HFF-Myc (cell line): ENCODE data around the gene MFSD6.

Source experiments
- DNase-seq: peaks from one replicate; pipeline ENCODE4 v3.0.0-alpha.2; 2011; ENCODE audit warnings: low read depth; ENCODE audit errors: extremely low read depth
- H3K4me3 ChIP-seq: replicated peaks from 2 replicates; pipeline ENCODE4 v1.5.1; 2011; ENCODE audit warnings: low read depth, mild to moderate bottlenecking, control low read depth, low read length
- TF ChIP-seq, protein P1 (sequence below): IDR thresholded peaks from 2 replicates; pipeline ENCODE4 v1.5.1; 2012; ENCODE audit warnings: mild to moderate bottlenecking, low read depth, low read length, control low read depth; ENCODE audit errors: missing control alignments

Gene MFSD6

GRCh38 chr2:190519975-190520767 is 112.0 kb downstream of the MFSD6 start:
- no peak for DNase-seq
- TF ChIP-seq, protein P1, sequence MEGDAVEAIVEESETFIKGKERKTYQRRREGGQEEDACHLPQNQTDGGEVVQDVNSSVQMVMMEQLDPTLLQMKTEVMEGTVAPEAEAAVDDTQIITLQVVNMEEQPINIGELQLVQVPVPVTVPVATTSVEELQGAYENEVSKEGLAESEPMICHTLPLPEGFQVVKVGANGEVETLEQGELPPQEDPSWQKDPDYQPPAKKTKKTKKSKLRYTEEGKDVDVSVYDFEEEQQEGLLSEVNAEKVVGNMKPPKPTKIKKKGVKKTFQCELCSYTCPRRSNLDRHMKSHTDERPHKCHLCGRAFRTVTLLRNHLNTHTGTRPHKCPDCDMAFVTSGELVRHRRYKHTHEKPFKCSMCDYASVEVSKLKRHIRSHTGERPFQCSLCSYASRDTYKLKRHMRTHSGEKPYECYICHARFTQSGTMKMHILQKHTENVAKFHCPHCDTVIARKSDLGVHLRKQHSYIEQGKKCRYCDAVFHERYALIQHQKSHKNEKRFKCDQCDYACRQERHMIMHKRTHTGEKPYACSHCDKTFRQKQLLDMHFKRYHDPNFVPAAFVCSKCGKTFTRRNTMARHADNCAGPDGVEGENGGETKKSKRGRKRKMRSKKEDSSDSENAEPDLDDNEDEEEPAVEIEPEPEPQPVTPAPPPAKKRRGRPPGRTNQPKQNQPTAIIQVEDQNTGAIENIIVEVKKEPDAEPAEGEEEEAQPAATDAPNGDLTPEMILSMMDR = no peak
- H3K4me3 ChIP-seq = no peak overlapping the region

DNA sequence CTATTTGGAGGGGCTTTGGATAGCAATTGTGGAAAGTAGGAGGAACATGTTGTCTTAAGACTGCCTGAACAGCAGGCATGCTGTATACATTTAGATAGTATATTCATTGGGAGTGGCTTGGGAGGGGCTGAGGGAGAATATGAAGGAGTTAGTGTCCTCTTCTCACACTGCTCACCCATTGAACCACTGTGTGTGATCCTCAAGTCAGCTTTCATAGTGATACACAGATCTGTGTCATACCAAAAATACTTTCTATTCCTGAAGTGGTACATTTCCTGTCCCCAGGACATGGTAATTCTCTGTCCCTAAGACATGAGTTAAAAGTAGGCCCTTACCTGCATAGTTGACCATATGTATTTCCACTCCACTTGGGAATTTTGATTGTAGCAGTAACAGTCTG is 116.8 kb downstream of the MFSD6 start:
- H3K4me3 ChIP-seq = no peak overlapping the region
- TF ChIP-seq, protein P1 = no peak
- DNase-seq = no peak

- H3K4me3 ChIP-seq = no peak overlapping the region
- TF ChIP-seq, protein P1 = no peak
- no peak for DNase-seq
Measured at GRCh38 chr2:190526105-190526750, 118.1 kb downstream of the MFSD6 start.

GRCh38 chr2:190527214-190527613 is 119.1 kb downstream of the MFSD6 start:
- TF ChIP-seq, protein P1 = no peak
- DNase-seq = no peak
- H3K4me3 ChIP-seq = no peak overlapping the region

DNA sequence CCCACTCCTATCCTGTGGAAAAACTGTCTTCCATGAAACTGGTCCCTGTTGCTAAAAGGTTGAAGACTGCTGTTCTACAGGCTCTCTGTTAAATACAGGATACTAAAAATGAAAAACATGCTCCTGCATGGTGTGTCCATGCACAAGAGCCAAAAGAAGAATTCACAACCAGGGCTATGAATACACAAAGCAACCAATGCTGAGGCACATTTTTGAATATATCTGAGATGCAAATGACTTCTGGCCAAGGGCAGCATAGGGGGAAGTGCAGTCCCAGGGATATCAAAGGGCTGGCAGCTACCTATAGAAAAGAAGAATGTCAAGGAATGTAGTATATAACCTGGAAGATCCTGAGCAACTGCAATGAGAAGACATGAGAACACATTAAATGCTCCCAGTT is 119.8 kb downstream of the MFSD6 start:
- TF ChIP-seq, protein P1 = no peak
- DNase-seq = no peak
- no peak overlapping the region for H3K4me3 ChIP-seq

GRCh38 chr2:190528521-190529001 is 120.4 kb downstream of the MFSD6 start:
- no peak overlapping the region for H3K4me3 ChIP-seq
- DNase-seq = no peak
- TF ChIP-seq, protein P1 = no peak
